HG03196 (cell line): Measurements from ENCODE around the gene SQOR.
"Not testable (repeated sequence)": the region's sequence is repeated elsewhere in the genome, so short reads cannot be mapped to it uniquely, and the experiment has no call there.

Experiments used
- ATAC-seq: cut with Tn5 transposase; IDR thresholded peaks from one replicate; pipeline ENCODE4 v1.9.1; 2021; ENCODE audit not compliant: unreplicated experiment

Gene SQOR

GRCh38 chr15:45630917-45631691, 3.7 kb upstream of the SQOR start:
- no peak for ATAC-seq

GRCh38 chr15:45631776-45632175, 3.1 kb upstream of the SQOR start:
- ATAC-seq = no peak

- peak; percentile 48 for ATAC-seq
Measured at GRCh38 chr15:45635191-45635638, 386 bp downstream of the SQOR start.

- no peak for ATAC-seq
Measured at GRCh38 chr15:45635763-45636292, 999 bp downstream of the SQOR start.

GRCh38 chr15:45637141-45637540, 2.3 kb downstream of the SQOR start:
- no peak for ATAC-seq

- ATAC-seq = peak; percentile 49
Measured at GRCh38 chr15:45637552-45638033, 2.8 kb downstream of the SQOR start.

- no peak for ATAC-seq
Measured at GRCh38 chr15:45640616-45641015, 5.8 kb downstream of the SQOR start.

- ATAC-seq = no peak
Measured at GRCh38 chr15:45641374-45641781, 6.5 kb downstream of the SQOR start.

GRCh38 chr15:45641999-45642932, 7.4 kb downstream of the SQOR start:
- no peak for ATAC-seq

- no peak for ATAC-seq
Measured at GRCh38 chr15:45644437-45644836, 9.6 kb downstream of the SQOR start.

GRCh38 chr15:45645026-45645980, 10.5 kb downstream of the SQOR start:
- no peak for ATAC-seq

GRCh38 chr15:45646220-45646619, 11.4 kb downstream of the SQOR start:
- ATAC-seq = no peak

GRCh38 chr15:45647828-45648227, 13.0 kb downstream of the SQOR start:
- no peak for ATAC-seq

GRCh38 chr15:45648521-45649200, 13.8 kb downstream of the SQOR start:
- peak; percentile 43 for ATAC-seq

- ATAC-seq = not testable (repeated sequence)
Measured at GRCh38 chr15:45650007-45650406, 15.2 kb downstream of the SQOR start.

- no peak for ATAC-seq
Measured at GRCh38 chr15:45650889-45651525, 16.2 kb downstream of the SQOR start.

GRCh38 chr15:45653702-45654424, 19.0 kb downstream of the SQOR start:
- ATAC-seq = no peak

GRCh38 chr15:45654749-45655148, 19.9 kb downstream of the SQOR start:
- no peak for ATAC-seq

- no peak for ATAC-seq
Measured at GRCh38 chr15:45657254-45657653, 22.4 kb downstream of the SQOR start.
